GM19324 (cell line): ENCODE results near the gene ANO10.
"Not testable (repeated sequence)": the region's sequence is repeated elsewhere in the genome, so short reads cannot be mapped to it uniquely, and the experiment has no call there.

Experiments used
- ATAC-seq: cut with Tn5 transposase; IDR thresholded peaks from one replicate; pipeline ENCODE4 v1.9.1; 2021; ENCODE audit warnings: mild to moderate bottlenecking, moderate library complexity; ENCODE audit not compliant: unreplicated experiment, low FRiP score

ANO10 gene

GRCh38 chr3:43484926-43485488 is 136.8 kb downstream of the ANO10 start:
- no peak for ATAC-seq

GRCh38 chr3:43481375-43481774 is 140.4 kb downstream of the ANO10 start:
- no peak for ATAC-seq

- ATAC-seq: not testable (repeated sequence)
Observed at GRCh38 chr3:43478839-43479238, 143.0 kb downstream of the ANO10 start.

- no peak for ATAC-seq
Observed at GRCh38 chr3:43478118-43478785, 143.6 kb downstream of the ANO10 start.

GRCh38 chr3:43477600-43477999 is 144.2 kb downstream of the ANO10 start:
- ATAC-seq: no peak

GRCh38 chr3:43473737-43474136 is 148.1 kb downstream of the ANO10 start:
- no peak for ATAC-seq

- no peak for ATAC-seq
Observed at GRCh38 chr3:43473244-43473643, 148.6 kb downstream of the ANO10 start.

- no peak for ATAC-seq
Observed at GRCh38 chr3:43468133-43468532, 153.7 kb downstream of the ANO10 start.

GRCh38 chr3:43465109-43465508 is 156.7 kb downstream of the ANO10 start:
- no peak for ATAC-seq

GRCh38 chr3:43462566-43462965 is 159.2 kb downstream of the ANO10 start:
- ATAC-seq: not testable (repeated sequence)

- no peak for ATAC-seq
Observed at GRCh38 chr3:43461345-43461744, 160.5 kb downstream of the ANO10 start.

GRCh38 chr3:43457038-43457437 is 164.8 kb downstream of the ANO10 start:
- ATAC-seq: not testable (repeated sequence)

- ATAC-seq: no peak
Observed at GRCh38 chr3:43455233-43455632, 166.6 kb downstream of the ANO10 start.

- ATAC-seq: no peak
Observed at GRCh38 chr3:43453981-43454380, 167.8 kb downstream of the ANO10 start.

GRCh38 chr3:43451670-43452254 is 170.0 kb downstream of the ANO10 start:
- ATAC-seq: no peak

- ATAC-seq: no peak
Observed at GRCh38 chr3:43448098-43448497, 173.7 kb downstream of the ANO10 start.

- ATAC-seq: no peak
Observed at GRCh38 chr3:43445820-43446219, 176.0 kb downstream of the ANO10 start.

GRCh38 chr3:43442872-43443395 is 178.9 kb downstream of the ANO10 start:
- no peak for ATAC-seq

- no peak for ATAC-seq
Observed at GRCh38 chr3:43436507-43437140, 185.2 kb downstream of the ANO10 start.

GRCh38 chr3:43435706-43436105 is 186.1 kb downstream of the ANO10 start:
- no peak for ATAC-seq

GRCh38 chr3:43434431-43434830 is 187.4 kb downstream of the ANO10 start:
- ATAC-seq: no peak
